Neural progenitor cell (in vitro differentiated cells): ENCODE data around the gene PKP3. TPM values are rescaled to one million over a fixed set of nuclear protein-coding genes. Genes with fewer than 3 reads are reported as not detected.
"Not testable (repeated sequence)": the region's sequence is repeated elsewhere in the genome, so short reads cannot be mapped to it uniquely, and the experiment has no call there.

Source experiments
- DNase-seq: peaks from one replicate; pipeline ENCODE4 v3.0.0-alpha.2; 2016; ENCODE audit warnings: low spot score
- H2AFZ ChIP-seq: fragments of 200-600 bp; sonication (generic); replicated peaks from 2 replicates; pipeline ENCODE4 v1.6.1; 2016; ENCODE audit warnings: antibody characterized with exemption
- H3F3A ChIP-seq: fragments of 200-600 bp; sonication (generic); 2 replicates; pipeline ENCODE4 v1.6.1; 2016; ENCODE audit warnings: antibody characterized with exemption, low read depth
- H3K27ac ChIP-seq: fragments of 200-600 bp; sonication (generic); 2 replicates; pipeline ENCODE4 v1.5.1; 2016; ENCODE audit warnings: mild to moderate bottlenecking
- H3K27me3 ChIP-seq: fragments of 200-600 bp; sonication (generic); 2 replicates; pipeline ENCODE4 v1.6.1; 2016; ENCODE audit warnings: mild to moderate bottlenecking, moderate library complexity
- H3K36me3 ChIP-seq: fragments of 200-600 bp; sonication (generic); 2 replicates; pipeline ENCODE4 v1.5.1; 2016
- H3K4me1 ChIP-seq: fragments of 200-600 bp; sonication (generic); 2 replicates; pipeline ENCODE4 v1.6.1; 2016; ENCODE audit warnings: mixed run types
- H3K4me2 ChIP-seq: fragments of 200-600 bp; sonication (generic); 2 replicates; pipeline ENCODE4 v1.6.1; 2016
- H3K4me3 ChIP-seq: fragments of 200-600 bp; sonication (generic); 2 replicates; pipeline ENCODE4 v1.5.1; 2016
- H3K79me2 ChIP-seq: fragments of 200-600 bp; sonication (generic); 2 replicates; pipeline ENCODE4 v1.6.1; 2016; ENCODE audit warnings: low read depth
- H3K9ac ChIP-seq: fragments of 200-600 bp; sonication (generic); 2 replicates; pipeline ENCODE4 v1.6.1; 2016
- H3K9me3 ChIP-seq: fragments of 200-600 bp; sonication (generic); 2 replicates; pipeline ENCODE4 v1.5.1; 2016; ENCODE audit warnings: low read depth
- H4K20me1 ChIP-seq: fragments of 200-600 bp; sonication (generic); 2 replicates; pipeline ENCODE4 v1.6.1; 2016; ENCODE audit warnings: low read depth
- H3K27ac Mint-ChIP-seq: 3 replicates; pipeline ENCODE4 v1.8.0; 2021; ENCODE audit warnings: mixed read lengths
- H3K27me3 Mint-ChIP-seq: 2 replicates; pipeline ENCODE4 v1.8.0; 2022; ENCODE audit warnings: low read depth, mild to moderate bottlenecking, inconsistent platforms, moderate library complexity, mixed read lengths; ENCODE audit not compliant: insufficient read depth
- H3K36me3 Mint-ChIP-seq: 3 replicates; pipeline ENCODE4 v1.8.0; 2021; ENCODE audit warnings: mixed read lengths
- H3K4me1 Mint-ChIP-seq: 3 replicates; pipeline ENCODE4 v1.8.0; 2021; ENCODE audit warnings: mixed read lengths
- H3K4me3 Mint-ChIP-seq: 3 replicates; pipeline ENCODE4 v1.8.0; 2021; ENCODE audit warnings: mild to moderate bottlenecking, moderate library complexity, mixed read lengths
- H3K9me3 Mint-ChIP-seq: 3 replicates; pipeline ENCODE4 v1.8.0; 2020; ENCODE audit warnings: mixed read lengths
- CTCF ChIP-seq: fragments of 200-600 bp; sonication (generic); IDR thresholded peaks from 2 replicates; pipeline ENCODE4 v1.5.1; 2017; ENCODE audit warnings: antibody characterized with exemption, mild to moderate bottlenecking
- EZH2 ChIP-seq: fragments of 200-600 bp; sonication (generic); IDR thresholded peaks from 2 replicates; pipeline ENCODE4 v1.6.1; 2017; ENCODE audit warnings: antibody characterized with exemption, mild to moderate bottlenecking, moderate library complexity
- EZH2phosphoT487 ChIP-seq: fragments of 200-600 bp; sonication (generic); IDR thresholded peaks from 2 replicates; pipeline ENCODE4 v1.6.1; 2017; ENCODE audit warnings: antibody characterized with exemption
- total RNA-seq: library from RNA; depleted of rRNA; stranded (reverse); fragments of >200 nt; gene quantifications from 2 replicates; pipeline ENCODE4 v1.2.3, GENCODE V29; 2015; ENCODE audit warnings: low replicate concordance

The PKP3 gene
- total RNA-seq, 1 donor from 2014 or later = 8.5 TPM

- Histone ChIP-seq H3K27me3 (no peaks in the 10 kb centered on the region), H3K9me3 (no peaks in the 10 kb centered on the region), H3F3A (no peaks in the 10 kb centered on the region), H2AFZ (no peak overlapping the region), H4K20me1 (no peaks in the 10 kb centered on the region), H3K36me3 (no peaks in the 10 kb centered on the region), H3K4me3 (no peak overlapping the region), H3K4me2 (no peak overlapping the region), H3K27ac (no peak overlapping the region), H3K9ac (no peak overlapping the region), H3K79me2 (no peaks in the 10 kb centered on the region), H3K4me1 (no peaks in the 10 kb centered on the region)
- peaks cover 6% of the 10 kb centered on the region for H3K36me3 Mint-ChIP-seq
- DNase-seq = no peak
- TF ChIP-seq CTCF = no peak
- no peak for TF ChIP-seq EZH2
- no peak for TF ChIP-seq EZH2phosphoT487
- H3K9me3 Mint-ChIP-seq = peaks cover 5% of the 10 kb centered on the region
- H3K27ac Mint-ChIP-seq = no peak overlapping the region
- H3K4me1 Mint-ChIP-seq = peaks cover 5% of the 10 kb centered on the region
- peaks cover 11% of the 10 kb centered on the region for H3K27me3 Mint-ChIP-seq
- H3K4me3 Mint-ChIP-seq = no peak overlapping the region
Observed at GRCh38 chr11:387193-387793, 6.7 kb upstream of the PKP3 start.

GRCh38 chr11:389369-389768 lies 4.6 kb upstream of the PKP3 start:
- H3K4me1 Mint-ChIP-seq, H3K36me3 Mint-ChIP-seq, H3K9me3 Mint-ChIP-seq, H3K4me3 Mint-ChIP-seq, H3K27ac ChIP-seq, H3K27me3 Mint-ChIP-seq, H3K36me3 ChIP-seq, H3K4me3 ChIP-seq, H3K27me3 ChIP-seq, H3K9ac ChIP-seq, DNase-seq, H2AFZ ChIP-seq, H3K79me2 ChIP-seq, H3F3A ChIP-seq, H3K4me1 ChIP-seq, H4K20me1 ChIP-seq, H3K9me3 ChIP-seq, H3K4me2 ChIP-seq, H3K27ac Mint-ChIP-seq: not testable (repeated sequence)

GRCh38 chr11:390175-390574 lies 3.8 kb upstream of the PKP3 start:
- H3K36me3 Mint-ChIP-seq = no peaks in the 10 kb centered on the region
- Histone ChIP-seq H3K27ac (no peak overlapping the region), H2AFZ (no peak overlapping the region), H3K4me1 (peaks cover 10% of the 10 kb centered on the region), H3K4me2 (no peak overlapping the region), H3F3A (no peaks in the 10 kb centered on the region), H3K4me3 (no peak overlapping the region), H4K20me1 (no peaks in the 10 kb centered on the region), H3K36me3 (no peaks in the 10 kb centered on the region), H3K9ac (no peak overlapping the region), H3K9me3 (no peaks in the 10 kb centered on the region), H3K79me2 (no peaks in the 10 kb centered on the region), H3K27me3 (no peaks in the 10 kb centered on the region)
- TF ChIP-seq CTCF (peak; percentile 44), EZH2 (no peak)
- peaks cover 6% of the 10 kb centered on the region for H3K27me3 Mint-ChIP-seq
- peak; percentile 68 for DNase-seq
- peak overlapping the region; percentile 33 for H3K4me3 Mint-ChIP-seq
- no peaks in the 10 kb centered on the region for H3K4me1 Mint-ChIP-seq
- H3K9me3 Mint-ChIP-seq = no peaks in the 10 kb centered on the region
- H3K27ac Mint-ChIP-seq = no peak overlapping the region

- H3K4me1 ChIP-seq = peaks cover 10% of the 10 kb centered on the region
- no peaks in the 10 kb centered on the region for H3K9me3 ChIP-seq
- no peak overlapping the region for H3K4me3 ChIP-seq
- no peaks in the 10 kb centered on the region for H3F3A ChIP-seq
- Mint-ChIP-seq H3K9me3 (no peaks in the 10 kb centered on the region), H3K4me1 (no peaks in the 10 kb centered on the region), H3K27me3 (peaks cover 8% of the 10 kb centered on the region), H3K36me3 (no peaks in the 10 kb centered on the region), H3K4me3 (no peak overlapping the region), H3K27ac (no peak overlapping the region)
- no peaks in the 10 kb centered on the region for H4K20me1 ChIP-seq
- no peaks in the 10 kb centered on the region for H3K27me3 ChIP-seq
- H3K36me3 ChIP-seq = no peaks in the 10 kb centered on the region
- no peak overlapping the region for H3K4me2 ChIP-seq
- TF ChIP-seq CTCF = no peak
- TF ChIP-seq EZH2phosphoT487 = no peak
- TF ChIP-seq EZH2 = no peak
- no peak overlapping the region for H3K9ac ChIP-seq
- no peak overlapping the region for H2AFZ ChIP-seq
- no peaks in the 10 kb centered on the region for H3K79me2 ChIP-seq
- H3K27ac ChIP-seq = no peak overlapping the region
- no peak for DNase-seq
Observed at GRCh38 chr11:391117-392017, 2.6 kb upstream of the PKP3 start.
